Activated T-cell treated with anti-CD3 and anti-CD28 coated beads, Interleukin-2, amount 50 U/mL, for 4 hours (primary cell): Measurements from ENCODE around the gene FRMD4B. TPM values are rescaled to one million over a fixed set of nuclear protein-coding genes. Genes with fewer than 3 reads are reported as not detected.

Source experiments
- ATAC-seq, 2 donors: fragments of 200-7000 bp; cut with Tn5 transposase; one replicate each; pipeline ENCODE4 v1.10.0; 2021
- DNase-seq: peaks from one replicate; pipeline ENCODE4 v3.0.0-alpha.2; 2020
- H3K27me3 Mint-ChIP-seq: one replicate; pipeline ENCODE4 v1.8.0; 2021; ENCODE audit warnings: low read depth, mixed read lengths
- H3K36me3 Mint-ChIP-seq: one replicate; pipeline ENCODE4 v1.8.0; 2022; ENCODE audit warnings: mixed read lengths; ENCODE audit not compliant: insufficient read depth
- H3K4me1 Mint-ChIP-seq: one replicate; pipeline ENCODE4 v1.8.0; 2021; ENCODE audit warnings: low read depth, mixed read lengths
- H3K4me3 Mint-ChIP-seq: one replicate; pipeline ENCODE4 v1.8.0; 2021; ENCODE audit warnings: mild to moderate bottlenecking, moderate library complexity, mixed read lengths
- H3K9me3 Mint-ChIP-seq: one replicate; pipeline ENCODE4 v1.8.0; 2021; ENCODE audit warnings: mixed read lengths
- total RNA-seq, 3 donors: library from RNA; stranded (reverse); gene quantifications; one replicate each; pipeline ENCODE4 v1.2.1, GENCODE V29; 2021

FRMD4B gene
- total RNA-seq, 3 donors from 2014 or later = 16.3 to 24.6 (median 23.6) TPM

DNA sequence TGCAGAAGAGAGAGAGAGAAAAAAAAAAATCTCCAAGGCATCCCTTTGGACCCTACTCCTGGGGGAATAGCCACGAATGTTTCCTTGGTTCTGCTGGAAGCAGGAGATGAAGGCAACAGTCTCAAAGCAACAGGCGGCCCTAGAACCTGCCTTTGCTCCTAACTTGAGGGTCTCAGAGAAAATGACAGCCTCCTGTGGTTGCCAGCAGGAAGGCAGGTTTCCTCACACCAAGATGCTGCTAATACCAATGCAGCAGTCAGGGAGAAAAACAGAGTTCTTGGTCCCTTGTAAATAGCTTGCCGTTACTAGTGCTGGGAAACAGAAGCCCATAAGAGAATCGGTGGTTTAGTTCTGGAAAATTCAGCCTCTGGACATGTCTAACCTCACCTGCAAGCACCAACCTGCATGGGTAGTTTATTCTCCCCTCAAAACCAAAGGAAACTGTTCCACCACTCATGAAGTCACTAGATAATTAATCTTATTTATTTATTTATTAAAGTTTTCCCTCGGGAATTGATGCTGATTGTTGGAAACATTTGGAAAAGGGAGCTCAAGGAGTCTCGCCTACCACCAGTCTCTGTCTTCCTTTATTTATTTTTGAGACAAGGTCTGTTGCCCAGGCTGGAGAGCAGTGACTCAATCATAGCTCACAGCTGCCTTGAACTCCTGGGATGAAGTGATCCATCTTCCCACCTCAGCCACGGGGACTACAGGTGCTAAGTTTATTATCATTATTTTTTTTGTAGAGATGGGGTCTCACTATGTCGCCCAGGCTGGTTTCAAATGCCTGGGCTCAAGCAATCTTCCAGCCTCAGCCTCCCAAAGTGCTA is 883 bp upstream of the FRMD4B start:
- peaks cover 70% of the 10 kb centered on the region for H3K27me3 Mint-ChIP-seq
- H3K9me3 Mint-ChIP-seq = no peaks in the 10 kb centered on the region
- H3K4me1 Mint-ChIP-seq = peaks cover 6% of the 10 kb centered on the region
- peak overlapping the region; percentile 65 for H3K4me3 Mint-ChIP-seq
- H3K36me3 Mint-ChIP-seq = no peaks in the 10 kb centered on the region
- DNase-seq (no peak), ATAC-seq (no peak)

DNA sequence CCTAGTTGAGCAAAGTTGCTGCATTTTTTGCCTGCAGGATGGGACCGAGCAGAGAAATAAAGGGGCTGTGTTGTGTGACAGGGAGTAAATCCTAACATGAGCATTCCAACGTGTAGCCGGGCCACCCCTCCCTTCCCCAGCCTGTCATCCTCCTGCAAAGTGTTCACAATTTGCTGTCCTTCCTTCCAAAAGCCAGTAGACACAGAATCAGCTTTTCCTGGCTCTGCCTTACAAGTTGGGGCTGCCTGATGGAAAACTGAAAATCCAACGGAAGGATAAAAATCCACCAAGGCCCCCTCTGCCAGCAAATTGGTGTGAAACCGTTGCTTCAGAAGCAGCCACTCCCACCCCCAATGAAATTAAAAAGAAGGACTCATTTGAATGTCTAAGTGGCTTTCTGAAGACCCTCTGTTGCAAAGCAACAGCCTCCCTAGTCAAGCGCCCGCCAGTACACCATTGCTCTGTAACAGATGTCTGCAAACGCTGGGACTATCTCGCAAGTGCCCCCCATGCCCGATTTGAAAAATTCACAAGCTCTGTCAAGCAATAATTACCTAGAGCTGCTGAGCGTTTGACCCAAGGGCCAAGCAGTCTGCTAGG is 665 bp downstream of the FRMD4B start:
- ATAC-seq (peak in 1 of 2 donors; percentile 4), DNase-seq (no peak)
- no peaks in the 10 kb centered on the region for H3K9me3 Mint-ChIP-seq
- H3K36me3 Mint-ChIP-seq = no peaks in the 10 kb centered on the region
- H3K4me1 Mint-ChIP-seq = peaks cover 6% of the 10 kb centered on the region
- H3K4me3 Mint-ChIP-seq = peak overlapping the region; percentile 65
- peaks cover 61% of the 10 kb centered on the region for H3K27me3 Mint-ChIP-seq

DNA sequence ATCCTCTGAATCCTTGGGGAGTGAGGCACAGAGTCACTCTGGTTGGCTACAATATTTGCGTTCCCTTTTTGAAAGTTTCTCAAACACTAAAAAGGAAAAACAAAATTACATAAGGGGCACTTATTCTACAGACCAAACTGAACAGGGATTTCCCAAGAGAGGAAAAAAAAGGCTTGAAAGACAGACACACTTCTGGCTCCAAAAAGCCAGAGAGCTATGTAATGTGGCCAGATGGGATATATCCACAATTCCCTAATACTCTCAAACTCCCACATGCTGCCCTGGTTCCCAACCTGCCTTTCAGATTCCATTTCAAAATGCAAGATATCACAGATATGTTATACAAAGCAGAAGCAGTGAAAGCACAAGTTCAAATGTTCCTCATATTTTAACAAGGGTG is 1.6 kb downstream of the FRMD4B start:
- Mint-ChIP-seq H3K4me1 (peaks cover 6% of the 10 kb centered on the region), H3K36me3 (no peaks in the 10 kb centered on the region), H3K9me3 (no peaks in the 10 kb centered on the region), H3K27me3 (peaks cover 54% of the 10 kb centered on the region), H3K4me3 (no peak overlapping the region)
- no peak for DNase-seq
- ATAC-seq = no peak

DNA sequence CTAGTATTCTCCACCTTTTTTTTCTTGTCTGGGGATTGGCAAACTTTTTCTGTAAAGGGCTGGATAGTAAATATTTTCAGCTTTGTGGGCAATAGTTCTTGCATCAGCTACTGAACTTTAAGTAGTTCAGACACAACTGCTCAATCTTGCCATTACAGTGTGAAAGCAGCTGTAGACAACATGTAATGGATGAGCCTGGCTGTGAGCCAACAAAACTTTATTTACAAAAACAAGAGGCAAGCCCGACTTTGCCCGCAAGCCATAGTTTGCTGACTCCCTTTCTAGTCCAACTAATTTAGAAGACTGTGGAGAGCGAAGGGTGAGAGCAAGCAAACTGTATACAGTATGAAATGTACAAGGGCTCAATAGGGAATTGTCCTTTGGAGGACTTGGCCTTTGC is 6.2 kb downstream of the FRMD4B start:
- Mint-ChIP-seq H3K27me3 (peaks cover 17% of the 10 kb centered on the region), H3K4me3 (no peak overlapping the region), H3K36me3 (no peaks in the 10 kb centered on the region), H3K4me1 (no peaks in the 10 kb centered on the region), H3K9me3 (no peaks in the 10 kb centered on the region)
- no peak for ATAC-seq
- DNase-seq = no peak

DNA sequence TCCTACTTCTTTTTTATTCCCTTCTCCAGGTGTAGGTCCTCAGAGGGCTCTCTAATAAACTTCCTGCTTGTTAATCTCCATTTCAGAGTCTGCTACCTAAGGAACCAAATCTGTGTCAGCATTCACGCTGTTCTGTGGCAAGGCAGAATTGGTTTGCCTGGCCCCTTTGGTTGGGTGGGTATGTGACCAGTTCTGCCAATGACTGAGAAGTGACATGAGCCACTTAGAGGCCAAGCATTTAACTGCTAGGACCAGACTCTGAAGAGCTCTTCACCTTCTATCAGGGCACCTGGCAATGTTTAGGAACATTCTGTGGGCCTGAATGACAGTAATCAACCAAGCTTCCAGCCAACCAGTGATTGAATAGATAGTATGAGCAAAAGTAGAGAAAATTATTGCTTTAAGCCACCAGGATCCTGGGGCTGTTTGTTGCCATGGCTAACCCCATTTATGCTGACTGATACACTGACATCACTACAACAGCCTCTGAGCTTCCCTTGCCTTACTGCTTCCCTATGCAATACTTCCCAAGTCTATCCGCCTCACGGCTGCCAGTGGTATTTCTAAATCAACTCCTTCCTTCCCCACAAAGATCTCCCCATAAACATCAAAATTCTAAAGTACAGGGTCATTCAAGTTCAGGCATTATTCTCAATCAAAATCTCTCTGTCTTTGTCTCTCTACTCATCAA is 7.6 kb downstream of the FRMD4B start:
- DNase-seq (no peak), ATAC-seq (no peak)
- Mint-ChIP-seq H3K27me3 (peaks cover 6% of the 10 kb centered on the region), H3K36me3 (no peaks in the 10 kb centered on the region), H3K4me1 (no peaks in the 10 kb centered on the region), H3K4me3 (no peak overlapping the region), H3K9me3 (no peaks in the 10 kb centered on the region)

DNA sequence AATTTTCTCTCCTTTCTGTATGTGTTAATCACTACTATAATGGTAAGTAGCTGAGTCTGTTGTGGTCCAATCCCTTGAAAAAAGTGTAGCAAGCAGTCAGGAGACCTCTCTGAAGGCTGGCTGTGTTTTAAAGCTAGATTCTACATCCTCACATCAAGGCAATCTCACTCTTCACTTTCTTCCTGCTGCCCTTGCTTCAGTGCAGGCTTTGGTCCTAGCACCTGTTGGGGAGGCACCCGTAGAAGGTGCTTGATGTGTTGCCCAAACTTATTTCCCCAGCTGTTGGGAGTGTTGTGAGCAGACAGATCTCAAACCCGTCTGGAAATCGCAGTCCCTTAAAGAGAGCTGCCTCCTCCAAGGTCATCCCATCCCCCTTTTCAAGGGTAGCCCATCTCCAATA is 8.6 kb downstream of the FRMD4B start:
- no peaks in the 10 kb centered on the region for H3K36me3 Mint-ChIP-seq
- DNase-seq (no peak), ATAC-seq (no peak)
- H3K9me3 Mint-ChIP-seq = no peaks in the 10 kb centered on the region
- H3K27me3 Mint-ChIP-seq = peaks cover 6% of the 10 kb centered on the region
- H3K4me3 Mint-ChIP-seq = no peak overlapping the region
- no peaks in the 10 kb centered on the region for H3K4me1 Mint-ChIP-seq

DNA sequence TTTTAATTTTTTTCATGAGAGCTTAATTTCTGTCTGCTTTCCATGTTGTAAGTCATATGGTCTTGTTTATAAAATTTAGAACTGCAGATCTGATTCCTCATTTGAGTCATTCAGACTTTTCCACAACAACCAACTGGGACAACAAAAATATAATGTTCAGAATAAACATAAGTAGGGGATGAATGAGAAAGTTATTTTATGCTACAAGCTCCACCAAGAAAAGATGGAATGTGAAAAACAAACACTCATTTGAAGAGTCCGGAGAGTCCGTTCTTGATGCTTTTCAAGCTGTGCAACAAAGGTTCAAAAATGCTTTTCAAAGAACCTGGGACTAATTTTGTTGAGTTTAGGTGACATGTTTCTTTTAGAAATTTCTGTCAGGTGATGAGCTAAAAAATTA is 9.2 kb downstream of the FRMD4B start:
- H3K4me3 Mint-ChIP-seq = no peak overlapping the region
- H3K9me3 Mint-ChIP-seq = no peaks in the 10 kb centered on the region
- no peaks in the 10 kb centered on the region for H3K36me3 Mint-ChIP-seq
- H3K27me3 Mint-ChIP-seq = peaks cover 2% of the 10 kb centered on the region
- H3K4me1 Mint-ChIP-seq = no peaks in the 10 kb centered on the region
- no peak for ATAC-seq
- no peak for DNase-seq

DNA sequence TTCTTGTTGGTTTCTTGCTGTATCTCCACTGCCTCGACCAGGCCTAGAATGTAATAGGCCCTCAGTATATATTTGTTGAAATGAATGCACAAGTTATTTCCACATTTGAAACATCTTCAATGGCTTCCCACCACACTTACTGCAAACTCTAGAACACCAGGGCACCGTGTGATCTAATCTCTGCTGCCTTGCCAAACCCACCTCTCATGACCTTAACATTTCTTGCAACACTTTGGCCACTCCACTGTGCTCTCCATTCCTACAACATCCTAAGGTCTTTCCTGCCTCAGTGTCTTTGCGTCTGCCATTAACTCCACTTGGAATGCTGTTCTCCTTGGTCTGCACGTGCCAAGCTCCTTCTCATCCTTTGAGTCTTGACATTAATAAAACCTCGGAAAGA is 14.1 kb downstream of the FRMD4B start:
- no peak overlapping the region for H3K4me3 Mint-ChIP-seq
- no peaks in the 10 kb centered on the region for H3K9me3 Mint-ChIP-seq
- ATAC-seq (no peak), DNase-seq (no peak)
- H3K4me1 Mint-ChIP-seq = peaks cover 36% of the 10 kb centered on the region
- peaks cover 2% of the 10 kb centered on the region for H3K27me3 Mint-ChIP-seq
- H3K36me3 Mint-ChIP-seq = no peaks in the 10 kb centered on the region

DNA sequence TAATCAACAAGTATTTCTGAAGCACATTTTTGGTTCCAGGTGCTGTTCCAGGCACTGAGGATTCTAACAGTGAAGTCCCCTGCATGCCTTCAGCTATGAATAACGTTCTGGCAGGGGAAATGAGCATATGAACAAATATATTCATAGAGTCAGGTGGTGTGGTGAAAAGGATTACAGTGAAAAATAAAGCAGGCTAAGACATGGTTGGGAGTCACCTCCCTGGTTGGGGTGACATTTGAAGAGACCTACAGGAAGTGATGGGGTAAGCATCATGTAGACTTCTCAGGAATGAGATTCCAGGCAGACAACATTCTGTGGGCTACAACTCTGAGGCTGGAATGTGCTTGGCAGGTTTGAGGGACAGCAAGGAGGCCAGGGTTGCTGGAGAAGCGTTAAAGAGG is 15.0 kb downstream of the FRMD4B start:
- DNase-seq = no peak
- no peak for ATAC-seq
- H3K9me3 Mint-ChIP-seq = no peaks in the 10 kb centered on the region
- H3K4me3 Mint-ChIP-seq = no peak overlapping the region
- no peaks in the 10 kb centered on the region for H3K27me3 Mint-ChIP-seq
- H3K4me1 Mint-ChIP-seq = peaks cover 36% of the 10 kb centered on the region
- H3K36me3 Mint-ChIP-seq = no peaks in the 10 kb centered on the region

DNA sequence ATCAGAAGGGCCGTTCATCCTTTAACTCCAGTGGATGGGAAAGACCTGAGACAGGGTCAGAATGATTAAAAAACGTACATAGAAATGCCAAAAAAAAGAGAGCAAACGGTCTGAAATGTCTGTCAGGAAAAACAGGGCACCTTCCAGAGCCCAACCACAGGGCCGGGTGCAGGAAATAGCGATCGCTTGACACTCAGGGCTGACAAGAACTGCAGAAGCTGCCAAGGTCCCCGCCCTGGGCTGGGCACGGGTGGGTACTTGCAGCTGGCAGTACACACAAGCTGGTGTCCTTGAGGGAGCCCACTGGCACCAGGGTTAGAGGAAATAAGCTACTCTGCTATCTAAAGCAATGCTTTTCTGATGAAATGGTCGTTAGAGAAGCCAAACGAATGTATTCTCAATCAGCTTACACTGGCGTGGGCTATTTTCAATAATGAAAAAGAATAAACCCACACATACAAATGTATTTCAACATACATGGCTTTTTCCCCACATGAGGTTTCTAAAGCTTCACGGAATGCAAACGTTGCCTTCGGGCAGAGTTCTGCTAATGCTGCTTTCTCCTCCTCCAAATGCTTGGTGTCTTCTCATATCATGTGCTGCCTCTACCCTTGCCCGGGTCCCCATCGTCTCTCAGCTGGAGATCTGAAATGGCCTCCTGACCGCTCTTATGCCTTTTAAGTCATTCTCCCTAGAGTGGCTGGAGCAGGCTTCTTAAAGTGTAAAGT is 15.6 kb downstream of the FRMD4B start:
- peak overlapping the region; percentile 7 for H3K4me3 Mint-ChIP-seq
- H3K27me3 Mint-ChIP-seq = no peaks in the 10 kb centered on the region
- DNase-seq (no peak), ATAC-seq (peak in 1 of 2 donors; percentile 43)
- no peaks in the 10 kb centered on the region for H3K36me3 Mint-ChIP-seq
- H3K9me3 Mint-ChIP-seq = no peaks in the 10 kb centered on the region
- peaks cover 36% of the 10 kb centered on the region for H3K4me1 Mint-ChIP-seq

DNA sequence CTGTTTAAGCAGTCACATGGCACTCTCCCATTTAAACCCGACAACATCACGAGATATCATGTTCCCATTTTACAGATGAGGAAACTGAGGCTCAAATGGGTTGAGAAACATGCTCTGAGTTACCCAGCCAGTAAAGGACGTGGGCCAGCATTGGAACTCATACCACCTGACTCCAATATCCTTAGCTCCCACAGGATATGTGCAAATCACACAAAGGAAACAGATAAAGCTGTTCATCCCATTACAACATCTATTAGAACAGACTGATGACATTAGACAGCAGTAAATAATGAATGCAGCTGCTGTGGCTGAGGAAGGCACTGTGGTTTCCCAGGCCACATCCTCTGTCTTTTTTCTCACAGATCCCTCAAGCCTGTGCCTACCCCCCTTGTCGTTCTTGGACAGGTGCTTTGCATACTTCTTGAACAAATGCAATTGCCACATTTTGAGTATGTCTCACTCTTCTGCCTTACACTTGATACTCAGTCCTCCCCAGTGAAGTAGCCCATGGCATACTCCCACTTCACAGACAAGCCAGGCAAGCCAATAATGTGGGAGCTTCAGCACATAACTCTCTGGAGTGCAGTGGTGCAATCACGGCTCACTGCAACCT is 17.7 kb downstream of the FRMD4B start:
- H3K4me1 Mint-ChIP-seq = peaks cover 36% of the 10 kb centered on the region
- H3K9me3 Mint-ChIP-seq = no peaks in the 10 kb centered on the region
- no peaks in the 10 kb centered on the region for H3K27me3 Mint-ChIP-seq
- DNase-seq (no peak), ATAC-seq (no peak)
- H3K4me3 Mint-ChIP-seq = no peak overlapping the region
- H3K36me3 Mint-ChIP-seq = no peaks in the 10 kb centered on the region

DNA sequence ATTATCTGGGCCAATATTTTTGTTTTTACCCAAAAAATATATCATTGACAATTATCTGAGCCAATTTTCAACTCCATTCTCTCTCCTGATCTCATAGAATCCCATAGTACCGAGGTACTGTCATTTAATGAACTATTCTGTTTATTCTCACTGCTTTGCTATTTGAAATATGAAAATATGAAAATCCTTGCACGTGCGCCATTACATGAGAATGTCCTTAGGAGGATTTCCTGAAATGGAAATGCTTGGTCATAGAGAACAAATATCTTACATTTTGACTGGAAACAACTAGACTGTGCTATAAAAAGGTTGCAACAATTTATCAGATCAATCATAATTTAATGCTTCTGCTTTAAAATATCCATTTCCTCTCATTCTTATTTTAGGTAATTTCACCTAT is 18.3 kb downstream of the FRMD4B start:
- no peaks in the 10 kb centered on the region for H3K9me3 Mint-ChIP-seq
- H3K27me3 Mint-ChIP-seq = no peaks in the 10 kb centered on the region
- no peak for ATAC-seq
- no peak overlapping the region for H3K4me3 Mint-ChIP-seq
- DNase-seq = no peak
- H3K4me1 Mint-ChIP-seq = peaks cover 36% of the 10 kb centered on the region
- H3K36me3 Mint-ChIP-seq = no peaks in the 10 kb centered on the region

DNA sequence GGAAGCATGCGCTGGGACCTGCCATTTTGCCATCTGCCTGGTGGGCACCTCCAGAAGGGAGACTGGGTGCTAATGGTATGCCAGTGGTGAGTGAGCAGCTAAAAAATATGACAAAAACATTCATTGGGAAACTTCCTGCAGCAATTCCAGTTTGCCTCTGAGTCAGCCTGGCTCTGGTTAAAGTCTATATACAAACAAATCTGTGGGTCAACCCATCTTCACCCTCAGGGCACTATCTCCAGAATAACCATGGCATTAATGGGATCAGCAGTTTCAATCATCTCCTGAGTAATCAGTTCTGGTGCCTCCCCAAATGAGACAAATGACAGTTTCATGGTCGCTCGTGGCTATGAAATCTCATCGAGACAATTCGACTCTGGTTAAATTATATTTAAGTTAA is 21.5 kb downstream of the FRMD4B start:
- no peaks in the 10 kb centered on the region for H3K9me3 Mint-ChIP-seq
- H3K27me3 Mint-ChIP-seq = peaks cover 2% of the 10 kb centered on the region
- no peak overlapping the region for H3K4me3 Mint-ChIP-seq
- DNase-seq (no peak), ATAC-seq (no peak)
- no peaks in the 10 kb centered on the region for H3K36me3 Mint-ChIP-seq
- H3K4me1 Mint-ChIP-seq = peaks cover 19% of the 10 kb centered on the region

DNA sequence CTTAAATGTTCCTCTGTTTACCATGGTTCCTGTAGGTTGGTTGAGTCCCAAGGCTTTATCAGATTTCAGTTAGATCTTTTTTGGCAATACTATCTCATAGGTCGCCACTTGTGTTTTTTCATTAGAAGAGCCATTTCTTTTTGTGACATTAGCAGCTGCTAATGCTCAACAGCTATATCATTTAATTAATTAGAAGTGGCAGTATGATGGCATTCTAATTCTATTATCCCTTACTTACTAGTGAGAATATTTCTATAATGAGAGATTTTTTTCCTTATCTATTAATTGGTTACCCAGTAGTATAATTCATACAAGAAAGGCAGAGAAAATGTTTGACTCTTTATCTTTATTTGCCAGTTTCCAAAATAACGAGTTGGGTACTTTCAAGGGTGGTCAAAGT is 25.2 kb downstream of the FRMD4B start:
- ATAC-seq (no peak), DNase-seq (no peak)
- H3K27me3 Mint-ChIP-seq = peaks cover 2% of the 10 kb centered on the region

More for the DNA sequence above, 25.2 kb downstream of the FRMD4B start:
- H3K36me3 Mint-ChIP-seq = no peaks in the 10 kb centered on the region
- no peaks in the 10 kb centered on the region for H3K4me1 Mint-ChIP-seq
- H3K4me3 Mint-ChIP-seq = no peak overlapping the region
- H3K9me3 Mint-ChIP-seq = peaks cover 5% of the 10 kb centered on the region
